GM12873 (cell line): ENCODE data around the gene PRR29.

ENCODE experiments used
- CTCF ChIP-seq: IDR thresholded peaks from 2 replicates; pipeline ENCODE4 v1.5.1; 2012; ENCODE audit warnings: low read depth, mild to moderate bottlenecking, moderate library complexity, low read length, control low read depth; ENCODE audit not compliant: insufficient read depth; ENCODE audit errors: missing control alignments

Gene PRR29

GRCh38 chr17:63985387-63986140 is 12.6 kb upstream of the PRR29 start:
- TF ChIP-seq CTCF, result peak; percentile 24

DNA sequence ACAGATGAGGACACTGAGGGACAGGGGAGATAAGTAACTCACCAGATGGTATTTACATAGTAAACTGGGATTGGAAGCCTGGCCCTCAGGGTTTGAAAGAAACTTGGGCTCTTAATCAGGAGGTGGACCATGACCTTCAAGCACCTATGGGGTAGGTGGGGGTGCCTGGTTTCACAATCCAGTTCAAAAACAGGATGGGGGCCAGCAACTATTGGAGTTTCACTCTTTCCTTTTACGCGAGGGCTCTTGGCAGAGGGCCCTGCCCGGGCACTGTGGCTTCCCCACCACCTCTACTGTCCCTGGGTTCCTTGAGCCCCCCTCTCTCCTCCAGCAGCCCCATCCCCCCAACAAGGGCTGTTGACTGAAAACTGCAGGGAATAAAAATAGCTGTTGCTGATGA is 11.3 kb upstream of the PRR29 start:
- no peak for TF ChIP-seq CTCF

- TF ChIP-seq CTCF, result no peak
Observed at GRCh38 chr17:63987221-63988126, 10.7 kb upstream of the PRR29 start.

DNA sequence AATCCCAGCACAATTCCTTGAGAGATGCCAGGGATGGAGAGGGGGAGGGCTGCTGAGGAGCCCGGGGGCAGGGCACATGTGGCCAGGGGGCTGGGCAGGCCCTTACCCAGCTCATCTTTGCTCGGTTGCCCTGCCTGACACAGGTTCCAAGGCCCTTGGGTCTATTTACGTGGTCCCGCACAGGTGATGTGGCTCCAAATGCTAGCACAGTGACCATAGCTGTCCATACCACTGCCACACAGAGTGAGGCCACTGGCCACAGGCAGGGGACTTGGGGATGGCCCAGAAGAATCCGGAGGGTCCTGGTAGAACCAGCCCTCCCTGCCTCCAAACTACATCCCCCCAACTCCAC is 10.0 kb upstream of the PRR29 start:
- no peak for TF ChIP-seq CTCF

DNA sequence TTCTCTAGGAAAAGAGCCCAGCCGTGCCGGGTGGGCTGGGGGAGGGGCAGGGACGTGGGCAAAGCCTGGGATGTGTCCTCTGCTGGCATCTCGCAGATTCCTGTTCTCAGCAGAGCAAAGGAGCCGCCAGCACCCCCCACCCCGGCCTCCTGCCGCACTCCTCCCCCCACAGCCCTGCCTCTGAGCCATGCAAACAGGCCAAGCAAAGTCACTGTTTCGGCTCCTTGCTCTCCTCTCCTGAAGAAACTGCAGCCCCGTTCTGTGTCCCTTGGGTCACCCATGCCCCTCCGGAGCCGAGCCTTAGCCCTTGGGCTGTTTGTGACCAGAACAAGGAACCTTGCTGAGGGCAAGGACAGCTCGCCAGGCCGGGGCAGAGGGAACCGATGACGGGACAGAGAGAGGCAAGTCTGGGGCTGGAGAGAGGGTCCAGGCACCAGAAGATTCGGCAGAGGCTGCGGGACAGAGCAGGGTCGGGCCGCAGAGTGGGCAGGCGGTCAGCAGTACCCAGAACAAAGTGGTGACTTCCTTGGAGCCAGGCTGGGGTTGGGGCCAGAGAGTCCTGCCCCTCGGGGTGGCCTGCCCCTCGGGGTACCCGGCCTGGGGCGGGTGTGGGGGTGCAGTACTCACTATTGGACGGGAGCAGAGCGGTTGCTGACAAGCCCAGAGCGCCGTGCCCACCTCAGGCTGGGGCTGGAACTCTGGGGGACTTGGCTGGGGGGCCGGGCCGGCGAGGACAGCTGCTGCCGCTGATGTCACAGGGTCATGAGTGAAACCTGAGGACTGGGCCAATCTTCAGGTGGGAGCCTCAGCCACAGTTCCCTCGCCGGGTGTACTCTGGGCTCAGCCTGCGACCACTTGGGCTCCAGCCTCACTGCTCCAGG is 9.2 kb upstream of the PRR29 start:
- no peak for TF ChIP-seq CTCF

DNA sequence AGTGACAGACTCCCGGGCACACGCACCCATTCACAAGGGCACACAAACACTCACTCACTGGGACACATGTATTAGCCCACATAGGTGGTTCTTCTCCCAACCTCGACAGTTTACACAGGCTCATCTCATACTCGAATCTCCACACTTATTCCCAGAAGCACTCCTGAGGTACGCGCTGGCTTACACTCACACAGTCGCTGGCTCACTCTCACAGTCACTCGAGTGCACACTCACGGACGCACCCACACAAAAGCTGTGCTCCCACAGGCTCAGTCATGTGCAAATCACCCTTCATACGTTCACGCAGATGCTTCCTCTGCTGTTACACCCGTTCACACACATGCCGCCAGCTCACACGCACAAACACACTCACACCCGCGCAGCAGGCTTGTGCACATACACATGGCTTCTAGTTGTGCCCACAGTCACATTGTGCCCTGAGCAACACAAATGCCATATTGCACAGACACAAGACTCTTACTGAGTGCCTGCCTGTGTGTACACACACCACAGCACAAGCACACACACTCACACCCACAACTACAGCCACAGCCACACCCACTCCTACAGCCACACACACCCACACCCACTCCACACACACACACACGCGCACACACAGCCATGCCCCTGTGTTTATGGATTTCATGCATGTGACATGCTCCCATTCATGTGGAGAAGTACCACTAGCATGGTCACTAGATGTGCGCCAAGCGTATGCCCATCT is 8.4 kb upstream of the PRR29 start:
- TF ChIP-seq CTCF, result no peak
